Tibial nerve (tissue), 3 donors: ENCODE results near the gene CLK2.

Experiments
- POLR2A ChIP-seq, 2 donors: fragments of 450-650 bp; IDR thresholded peaks; one replicate each; pipeline ENCODE4 v1.6.1; 2017; ENCODE audit warnings: antibody characterized with exemption in 2 of 2, mild to moderate bottlenecking in 2 of 2, moderate library complexity in 2 of 2
- TF ChIP-seq, protein P1 (sequence below), 5 experiments: fragments of 200-600 bp in 3 of 5; fragments of 450-650 bp in 2 of 5; sonication (generic) in 3 of 5; IDR thresholded peaks; one replicate each; pipeline ENCODE4 v1.5.1; 2016 to 2019; ENCODE audit warnings: antibody characterized with exemption in 5 of 5, mild to moderate bottlenecking in 3 of 5, moderate library complexity in 2 of 5

GRCh38 chr1:155223047-155223446 is 50.3 kb downstream of the CLK2 start:
- TF ChIP-seq, protein P1, sequence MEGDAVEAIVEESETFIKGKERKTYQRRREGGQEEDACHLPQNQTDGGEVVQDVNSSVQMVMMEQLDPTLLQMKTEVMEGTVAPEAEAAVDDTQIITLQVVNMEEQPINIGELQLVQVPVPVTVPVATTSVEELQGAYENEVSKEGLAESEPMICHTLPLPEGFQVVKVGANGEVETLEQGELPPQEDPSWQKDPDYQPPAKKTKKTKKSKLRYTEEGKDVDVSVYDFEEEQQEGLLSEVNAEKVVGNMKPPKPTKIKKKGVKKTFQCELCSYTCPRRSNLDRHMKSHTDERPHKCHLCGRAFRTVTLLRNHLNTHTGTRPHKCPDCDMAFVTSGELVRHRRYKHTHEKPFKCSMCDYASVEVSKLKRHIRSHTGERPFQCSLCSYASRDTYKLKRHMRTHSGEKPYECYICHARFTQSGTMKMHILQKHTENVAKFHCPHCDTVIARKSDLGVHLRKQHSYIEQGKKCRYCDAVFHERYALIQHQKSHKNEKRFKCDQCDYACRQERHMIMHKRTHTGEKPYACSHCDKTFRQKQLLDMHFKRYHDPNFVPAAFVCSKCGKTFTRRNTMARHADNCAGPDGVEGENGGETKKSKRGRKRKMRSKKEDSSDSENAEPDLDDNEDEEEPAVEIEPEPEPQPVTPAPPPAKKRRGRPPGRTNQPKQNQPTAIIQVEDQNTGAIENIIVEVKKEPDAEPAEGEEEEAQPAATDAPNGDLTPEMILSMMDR (IDR thresholded peaks at IDR 0.05): no peak
- no peak for TF ChIP-seq POLR2A (IDR thresholded peaks at IDR 0.05)
